ENCODE results near the gene CCDC61.

DNA sequence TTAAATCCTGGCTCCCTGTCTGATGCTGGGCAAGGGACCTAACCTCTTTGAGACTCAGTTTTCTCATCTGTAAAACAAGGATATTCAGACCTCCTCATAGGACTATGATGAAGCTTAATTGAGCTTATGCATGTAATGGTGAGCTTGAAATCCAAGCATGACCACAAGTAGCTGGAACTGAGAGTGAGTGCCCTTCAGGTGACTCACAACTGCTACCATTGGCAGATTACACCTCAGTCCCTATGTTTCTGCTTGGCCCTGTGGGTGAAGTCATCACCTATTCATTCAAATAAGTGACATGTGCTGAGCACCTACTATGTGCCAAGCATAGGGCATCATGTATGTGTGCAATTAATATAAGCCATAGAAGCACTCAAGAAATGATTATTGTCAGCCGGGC lies 47.3 kb upstream of the CCDC61 start:
- TF ChIP-seq EZH2 (IDR thresholded peaks at IDR 0.05; ENCODE audit: borderline replicate concordance, insufficient read depth, low read depth, low read length, poor library complexity, severe bottlenecking), result no peak
- TF ChIP-seq, protein P1, sequence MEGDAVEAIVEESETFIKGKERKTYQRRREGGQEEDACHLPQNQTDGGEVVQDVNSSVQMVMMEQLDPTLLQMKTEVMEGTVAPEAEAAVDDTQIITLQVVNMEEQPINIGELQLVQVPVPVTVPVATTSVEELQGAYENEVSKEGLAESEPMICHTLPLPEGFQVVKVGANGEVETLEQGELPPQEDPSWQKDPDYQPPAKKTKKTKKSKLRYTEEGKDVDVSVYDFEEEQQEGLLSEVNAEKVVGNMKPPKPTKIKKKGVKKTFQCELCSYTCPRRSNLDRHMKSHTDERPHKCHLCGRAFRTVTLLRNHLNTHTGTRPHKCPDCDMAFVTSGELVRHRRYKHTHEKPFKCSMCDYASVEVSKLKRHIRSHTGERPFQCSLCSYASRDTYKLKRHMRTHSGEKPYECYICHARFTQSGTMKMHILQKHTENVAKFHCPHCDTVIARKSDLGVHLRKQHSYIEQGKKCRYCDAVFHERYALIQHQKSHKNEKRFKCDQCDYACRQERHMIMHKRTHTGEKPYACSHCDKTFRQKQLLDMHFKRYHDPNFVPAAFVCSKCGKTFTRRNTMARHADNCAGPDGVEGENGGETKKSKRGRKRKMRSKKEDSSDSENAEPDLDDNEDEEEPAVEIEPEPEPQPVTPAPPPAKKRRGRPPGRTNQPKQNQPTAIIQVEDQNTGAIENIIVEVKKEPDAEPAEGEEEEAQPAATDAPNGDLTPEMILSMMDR (IDR thresholded peaks at IDR 0.05), result no peak

Measured in B cell (primary cell).